ENCODE data around the gene AGRN. TPM values are rescaled to one million over a fixed set of nuclear protein-coding genes. Genes with fewer than 3 reads are reported as not detected.
"Not testable (repeated sequence)": the region's sequence is repeated elsewhere in the genome, so short reads cannot be mapped to it uniquely, and the experiment has no call there.

The AGRN gene
- total RNA-seq, 1 donor from 2014 or later, result 41.0 TPM

GRCh38 chr1:1021010-1021919, 1.3 kb downstream of the AGRN start:
- peak; percentile 60 for ATAC-seq

- no peak for ATAC-seq
These were observed 2.0 kb downstream of the AGRN start for GRCh38 chr1:1021920-1022259.

- no peak for ATAC-seq
These were observed 2.5 kb downstream of the AGRN start for GRCh38 chr1:1022302-1023009.

- ATAC-seq, result no peak
These were observed 3.8 kb downstream of the AGRN start for GRCh38 chr1:1023700-1024099.

- ATAC-seq, result no peak
These were observed 4.3 kb downstream of the AGRN start for GRCh38 chr1:1024149-1024770.

GRCh38 chr1:1024771-1025699, 5.1 kb downstream of the AGRN start:
- ATAC-seq, result peak; percentile 60

GRCh38 chr1:1025730-1026129, 5.8 kb downstream of the AGRN start:
- no peak for ATAC-seq

- no peak for ATAC-seq
These were observed 6.9 kb downstream of the AGRN start for GRCh38 chr1:1026599-1027413.

- no peak for ATAC-seq
These were observed 7.9 kb downstream of the AGRN start for GRCh38 chr1:1027791-1028190.

GRCh38 chr1:1030867-1031658, 11.1 kb downstream of the AGRN start:
- not testable (repeated sequence) for ATAC-seq

GRCh38 chr1:1031659-1032235, 11.8 kb downstream of the AGRN start:
- ATAC-seq, result no peak

- peak; percentile 2 for ATAC-seq
These were observed 12.5 kb downstream of the AGRN start for GRCh38 chr1:1032424-1032823.

GRCh38 chr1:1033009-1033587, 13.2 kb downstream of the AGRN start:
- peak; percentile 89 for ATAC-seq

GRCh38 chr1:1033731-1034438, 14.0 kb downstream of the AGRN start:
- ATAC-seq, result no peak

- no peak for ATAC-seq
These were observed 14.5 kb downstream of the AGRN start for GRCh38 chr1:1034439-1034781.

- ATAC-seq, result no peak
These were observed 15.5 kb downstream of the AGRN start for GRCh38 chr1:1035291-1035943.

GRCh38 chr1:1037366-1038327, 17.7 kb downstream of the AGRN start:
- ATAC-seq, result no peak

Measured in esophagus mucosa (tissue), 1 donor.